WTC11 (cell line): ENCODE data around the gene GSK3B. TPM values are rescaled to one million over a fixed set of nuclear protein-coding genes. Genes with fewer than 3 reads are reported as not detected.

Source experiments
- ATAC-seq: fragments of 200-7000 bp; cut with Tn5 transposase; 2 replicates; pipeline ENCODE4 v1.10.0; 2021; ENCODE audit warnings: mild to moderate bottlenecking, moderate library complexity
- CTCF ChIA-PET: fragments of 300-600 bp; sonication (Branson Sonifier 250); formaldehyde crosslinking; loops from one replicate; lab custom pipeline; 2021; ENCODE audit warnings: antibody characterized with exemption; lab: Charles Lee
- POLR2A ChIA-PET: fragments of 350-600 bp; sonication (Branson Sonifier 250); formaldehyde crosslinking; loops from one replicate; lab custom pipeline; 2021; ENCODE audit warnings: antibody characterized with exemption; lab: Charles Lee
- DNase-seq: peaks from one replicate; pipeline ENCODE4 v3.0.0; 2021; ENCODE audit warnings: low spot score
- H3K27ac Mint-ChIP-seq: 2 replicates; pipeline ENCODE4 v1.8.0; 2021; ENCODE audit warnings: mixed read lengths
- H3K27me3 Mint-ChIP-seq: 2 replicates; pipeline ENCODE4 v1.8.0; 2021; ENCODE audit warnings: low read depth, mild to moderate bottlenecking, moderate library complexity, mixed read lengths
- H3K36me3 Mint-ChIP-seq: 2 replicates; pipeline ENCODE4 v1.8.0; 2021; ENCODE audit warnings: mixed read lengths
- H3K4me1 Mint-ChIP-seq: 2 replicates; pipeline ENCODE4 v1.8.0; 2022; ENCODE audit warnings: mixed read lengths
- H3K4me3 Mint-ChIP-seq: 2 replicates; pipeline ENCODE4 v1.8.0; 2021; ENCODE audit warnings: mild to moderate bottlenecking, moderate library complexity, mixed read lengths
- H3K9me3 Mint-ChIP-seq: 2 replicates; pipeline ENCODE4 v1.8.0; 2021; ENCODE audit warnings: mixed read lengths
- ATF1 ChIP-seq: sonication (generic); formaldehyde crosslinking; IDR thresholded peaks from 2 replicates; pipeline ENCODE4 v1.8.1; 2023; ENCODE audit warnings: mild to moderate bottlenecking, moderate library complexity, missing genetic modification reagents
- ELF4 ChIP-seq: sonication (generic); formaldehyde crosslinking; IDR thresholded peaks from 2 replicates; pipeline ENCODE4 v1.8.1; 2022; ENCODE audit warnings: low read depth, mild to moderate bottlenecking, moderate library complexity, missing genetic modification reagents
- FOXP1 ChIP-seq: sonication (generic); formaldehyde crosslinking; IDR thresholded peaks from 2 replicates; pipeline ENCODE4 v1.8.0; 2022; ENCODE audit warnings: missing genetic modification reagents, mild to moderate bottlenecking, moderate library complexity, borderline replicate concordance
- GRHL2 ChIP-seq: fragments of 250-450 bp; sonication (Bioruptor Pico); IDR thresholded peaks from 2 replicates; pipeline ENCODE4 v1.8.0; 2022; ENCODE audit warnings: mild to moderate bottlenecking, moderate library complexity; ENCODE audit not compliant: insufficient replicate concordance, severe bottlenecking
- HMGA2 ChIP-seq: fragments of 250-450 bp; sonication (Bioruptor Pico); IDR thresholded peaks from 2 replicates; pipeline ENCODE4 v1.4.0; 2021; ENCODE audit warnings: mild to moderate bottlenecking, moderate library complexity
- KAT7 ChIP-seq: sonication (generic); formaldehyde crosslinking; IDR thresholded peaks from 2 replicates; pipeline ENCODE4 v1.8.1; 2023; ENCODE audit warnings: missing genetic modification reagents, mild to moderate bottlenecking, borderline replicate concordance
- MYBL2 ChIP-seq: sonication (generic); formaldehyde crosslinking; IDR thresholded peaks from 2 replicates; pipeline ENCODE4 v1.8.1; 2023; ENCODE audit warnings: mild to moderate bottlenecking, moderate library complexity, missing genetic modification reagents
- NFE2L1 ChIP-seq: sonication (generic); formaldehyde crosslinking; IDR thresholded peaks from 2 replicates; pipeline ENCODE4 v1.8.1; 2023; ENCODE audit warnings: missing genetic modification reagents
- SMAD4 ChIP-seq: sonication (generic); formaldehyde crosslinking; IDR thresholded peaks from 2 replicates; pipeline ENCODE4 v1.8.0; 2022; ENCODE audit warnings: mild to moderate bottlenecking, missing genetic modification reagents
- SP1 ChIP-seq: sonication (generic); formaldehyde crosslinking; conservative IDR thresholded peaks from 2 replicates; pipeline ENCODE4 v1.8.1; 2022; ENCODE audit warnings: missing genetic modification reagents
- ZBTB21 ChIP-seq: sonication (generic); formaldehyde crosslinking; IDR thresholded peaks from 2 replicates; pipeline ENCODE4 v1.8.1; 2023; ENCODE audit warnings: mild to moderate bottlenecking, missing genetic modification reagents, borderline replicate concordance
- ZNF219 ChIP-seq: sonication (generic); formaldehyde crosslinking; IDR thresholded peaks from 2 replicates; pipeline ENCODE4 v1.8.0; 2023; ENCODE audit warnings: missing genetic modification reagents, mild to moderate bottlenecking, borderline replicate concordance
- ZNF232 ChIP-seq: sonication (generic); formaldehyde crosslinking; IDR thresholded peaks from 2 replicates; pipeline ENCODE4 v1.8.0; 2022; ENCODE audit warnings: mild to moderate bottlenecking, missing genetic modification reagents
- total RNA-seq: library from RNA; stranded (reverse); gene quantifications from 3 replicates; pipeline ENCODE4 v1.2.3, GENCODE V29; 2021
- TF ChIP-seq, protein P1 (sequence below): fragments of 250-450 bp; sonication (Bioruptor Pico); IDR thresholded peaks from 2 replicates; pipeline ENCODE4 v1.9.0; 2021; ENCODE audit warnings: mild to moderate bottlenecking, borderline replicate concordance
- TF ChIP-seq, protein P2 (sequence below): sonication (generic); formaldehyde crosslinking; IDR thresholded peaks from 2 replicates; pipeline ENCODE4 v1.8.0; 2022; ENCODE audit warnings: mild to moderate bottlenecking, missing genetic modification reagents
- TF ChIP-seq, protein P3 (sequence below): sonication (generic); formaldehyde crosslinking; IDR thresholded peaks from 2 replicates; pipeline ENCODE4 v1.8.0; 2022; ENCODE audit warnings: mild to moderate bottlenecking, missing genetic modification reagents
- TF ChIP-seq, protein P4 (sequence below): sonication (generic); formaldehyde crosslinking; IDR thresholded peaks from 2 replicates; pipeline ENCODE4 v1.8.1; 2022; ENCODE audit warnings: low read depth, missing genetic modification reagents, borderline replicate concordance
- TF ChIP-seq, protein P5 (sequence below): sonication (generic); formaldehyde crosslinking; IDR thresholded peaks from 2 replicates; pipeline ENCODE4 v1.8.1; 2023; ENCODE audit warnings: mild to moderate bottlenecking, missing genetic modification reagents
- TF ChIP-seq, protein P6 (sequence below): sonication (generic); formaldehyde crosslinking; conservative IDR thresholded peaks from 2 replicates; pipeline ENCODE4 v1.8.1; 2022; ENCODE audit warnings: mild to moderate bottlenecking, missing genetic modification reagents
- TF ChIP-seq, protein P7 (sequence below): fragments of 250-450 bp; sonication (Bioruptor Pico); IDR thresholded peaks from 2 replicates; pipeline ENCODE4 v1.9.0; 2021; ENCODE audit warnings: mild to moderate bottlenecking
- TF ChIP-seq, protein P8 (sequence below): fragments of 250-450 bp; sonication (Bioruptor Pico); IDR thresholded peaks from 2 replicates; pipeline ENCODE4 v1.9.0; 2021; ENCODE audit warnings: mild to moderate bottlenecking

Gene GSK3B
- total RNA-seq, 1 experiment from 2014 or later: 48.9 TPM

DNA sequence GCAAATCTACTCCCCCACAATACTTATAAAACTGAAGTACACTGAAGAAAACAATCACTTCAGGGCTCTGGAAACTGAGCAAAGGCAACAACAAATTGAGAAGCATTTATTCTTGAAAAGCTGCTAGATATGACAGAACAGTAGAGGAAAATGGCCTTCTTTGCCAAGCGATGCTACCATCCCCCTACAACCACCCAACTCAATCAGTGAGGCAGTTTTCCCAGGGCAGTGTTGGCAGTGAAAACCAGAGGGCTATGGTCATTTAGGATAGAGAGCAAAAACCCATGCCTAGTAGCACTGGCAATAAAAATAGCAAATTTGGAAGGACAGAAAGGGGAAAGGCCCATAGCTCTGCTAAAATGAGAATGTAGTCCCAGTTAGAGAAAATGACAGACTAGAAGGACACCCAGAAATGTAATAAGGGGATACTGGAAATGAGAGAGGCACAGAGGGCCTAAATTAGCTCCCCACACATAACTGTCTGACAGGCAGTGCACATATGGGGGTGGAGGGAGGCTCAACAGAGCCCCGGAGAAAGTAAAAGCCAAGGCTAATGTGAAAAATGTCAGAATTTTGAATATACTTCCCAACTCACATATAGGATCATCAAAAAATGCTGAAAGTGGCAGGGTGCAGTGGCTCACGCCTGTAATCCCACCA, 143.5 kb downstream of the GSK3B start:
- no peaks in the 10 kb centered on the region for H3K36me3 Mint-ChIP-seq
- DNase-seq: no peak
- CTCF ChIA-PET: no interaction called here
- H3K9me3 Mint-ChIP-seq: no peaks in the 10 kb centered on the region
- no peak overlapping the region for H3K4me3 Mint-ChIP-seq
- H3K27me3 Mint-ChIP-seq: no peaks in the 10 kb centered on the region
- H3K4me1 Mint-ChIP-seq: peaks cover 12% of the 10 kb centered on the region
- ATAC-seq: peak; percentile 28; the same call in 1 of the 2 replicates
- H3K27ac Mint-ChIP-seq: peak overlapping the region; percentile 67
- TF ChIP-seq ELF4 (no peak), KAT7 (CRISPR knock-in tag) (no peak), ATF1 (CRISPR knock-in tag) (no peak), ZNF219 (CRISPR knock-in tag) (no peak), SMAD4 (no peak), NFE2L1 (CRISPR knock-in tag) (no peak)
- TF ChIP-seq, protein P1, sequence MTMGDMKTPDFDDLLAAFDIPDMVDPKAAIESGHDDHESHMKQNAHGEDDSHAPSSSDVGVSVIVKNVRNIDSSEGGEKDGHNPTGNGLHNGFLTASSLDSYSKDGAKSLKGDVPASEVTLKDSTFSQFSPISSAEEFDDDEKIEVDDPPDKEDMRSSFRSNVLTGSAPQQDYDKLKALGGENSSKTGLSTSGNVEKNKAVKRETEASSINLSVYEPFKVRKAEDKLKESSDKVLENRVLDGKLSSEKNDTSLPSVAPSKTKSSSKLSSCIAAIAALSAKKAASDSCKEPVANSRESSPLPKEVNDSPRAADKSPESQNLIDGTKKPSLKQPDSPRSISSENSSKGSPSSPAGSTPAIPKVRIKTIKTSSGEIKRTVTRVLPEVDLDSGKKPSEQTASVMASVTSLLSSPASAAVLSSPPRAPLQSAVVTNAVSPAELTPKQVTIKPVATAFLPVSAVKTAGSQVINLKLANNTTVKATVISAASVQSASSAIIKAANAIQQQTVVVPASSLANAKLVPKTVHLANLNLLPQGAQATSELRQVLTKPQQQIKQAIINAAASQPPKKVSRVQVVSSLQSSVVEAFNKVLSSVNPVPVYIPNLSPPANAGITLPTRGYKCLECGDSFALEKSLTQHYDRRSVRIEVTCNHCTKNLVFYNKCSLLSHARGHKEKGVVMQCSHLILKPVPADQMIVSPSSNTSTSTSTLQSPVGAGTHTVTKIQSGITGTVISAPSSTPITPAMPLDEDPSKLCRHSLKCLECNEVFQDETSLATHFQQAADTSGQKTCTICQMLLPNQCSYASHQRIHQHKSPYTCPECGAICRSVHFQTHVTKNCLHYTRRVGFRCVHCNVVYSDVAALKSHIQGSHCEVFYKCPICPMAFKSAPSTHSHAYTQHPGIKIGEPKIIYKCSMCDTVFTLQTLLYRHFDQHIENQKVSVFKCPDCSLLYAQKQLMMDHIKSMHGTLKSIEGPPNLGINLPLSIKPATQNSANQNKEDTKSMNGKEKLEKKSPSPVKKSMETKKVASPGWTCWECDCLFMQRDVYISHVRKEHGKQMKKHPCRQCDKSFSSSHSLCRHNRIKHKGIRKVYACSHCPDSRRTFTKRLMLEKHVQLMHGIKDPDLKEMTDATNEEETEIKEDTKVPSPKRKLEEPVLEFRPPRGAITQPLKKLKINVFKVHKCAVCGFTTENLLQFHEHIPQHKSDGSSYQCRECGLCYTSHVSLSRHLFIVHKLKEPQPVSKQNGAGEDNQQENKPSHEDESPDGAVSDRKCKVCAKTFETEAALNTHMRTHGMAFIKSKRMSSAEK (CRISPR knock-in tag): no peak
- TF ChIP-seq, protein P2, sequence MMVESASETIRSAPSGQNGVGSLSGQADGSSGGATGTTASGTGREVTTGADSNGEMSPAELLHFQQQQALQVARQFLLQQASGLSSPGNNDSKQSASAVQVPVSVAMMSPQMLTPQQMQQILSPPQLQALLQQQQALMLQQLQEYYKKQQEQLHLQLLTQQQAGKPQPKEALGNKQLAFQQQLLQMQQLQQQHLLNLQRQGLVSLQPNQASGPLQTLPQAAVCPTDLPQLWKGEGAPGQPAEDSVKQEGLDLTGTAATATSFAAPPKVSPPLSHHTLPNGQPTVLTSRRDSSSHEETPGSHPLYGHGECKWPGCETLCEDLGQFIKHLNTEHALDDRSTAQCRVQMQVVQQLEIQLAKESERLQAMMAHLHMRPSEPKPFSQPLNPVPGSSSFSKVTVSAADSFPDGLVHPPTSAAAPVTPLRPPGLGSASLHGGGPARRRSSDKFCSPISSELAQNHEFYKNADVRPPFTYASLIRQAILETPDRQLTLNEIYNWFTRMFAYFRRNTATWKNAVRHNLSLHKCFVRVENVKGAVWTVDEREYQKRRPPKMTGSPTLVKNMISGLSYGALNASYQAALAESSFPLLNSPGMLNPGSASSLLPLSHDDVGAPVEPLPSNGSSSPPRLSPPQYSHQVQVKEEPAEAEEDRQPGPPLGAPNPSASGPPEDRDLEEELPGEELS (CRISPR knock-in tag): no peak
- TF ChIP-seq, protein P3, sequence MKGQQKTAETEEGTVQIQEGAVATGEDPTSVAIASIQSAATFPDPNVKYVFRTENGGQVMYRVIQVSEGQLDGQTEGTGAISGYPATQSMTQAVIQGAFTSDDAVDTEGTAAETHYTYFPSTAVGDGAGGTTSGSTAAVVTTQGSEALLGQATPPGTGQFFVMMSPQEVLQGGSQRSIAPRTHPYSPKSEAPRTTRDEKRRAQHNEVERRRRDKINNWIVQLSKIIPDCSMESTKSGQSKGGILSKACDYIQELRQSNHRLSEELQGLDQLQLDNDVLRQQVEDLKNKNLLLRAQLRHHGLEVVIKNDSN (CRISPR knock-in tag): no peak
- POLR2A ChIA-PET: no interaction called here

DNA sequence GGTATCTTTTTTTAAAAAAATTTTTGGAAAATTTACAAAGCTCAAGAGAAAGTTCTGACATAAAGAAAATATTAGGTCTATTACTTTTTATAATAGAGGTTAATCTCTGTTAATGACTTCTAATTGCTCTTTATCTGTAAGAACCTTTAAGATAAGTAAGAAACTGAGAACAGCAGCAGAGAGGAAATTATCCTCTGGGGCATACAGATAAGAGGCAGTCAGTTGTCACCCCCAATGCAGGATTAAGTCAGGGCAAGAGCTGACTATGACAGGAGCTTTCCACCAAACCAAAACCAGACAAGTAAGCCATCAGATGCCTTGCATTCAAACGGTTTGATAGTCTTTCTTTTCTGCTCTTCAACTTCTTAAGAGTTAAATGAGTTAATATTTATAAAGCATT, 149.0 kb downstream of the GSK3B start:
- Mint-ChIP-seq H3K27ac (no peak overlapping the region), H3K4me1 (peaks cover 5% of the 10 kb centered on the region), H3K36me3 (no peaks in the 10 kb centered on the region; the same call in 1 of the 2 replicates), H3K4me3 (no peak overlapping the region), H3K9me3 (no peaks in the 10 kb centered on the region), H3K27me3 (no peaks in the 10 kb centered on the region)
- ChIA-PET CTCF (no interaction called here), POLR2A (no interaction called here)
- DNase-seq (no peak), ATAC-seq (no peak)
- TF ChIP-seq ZBTB21: no peak
- TF ChIP-seq ZNF232 (CRISPR knock-in tag): no peak
- TF ChIP-seq, protein P4, sequence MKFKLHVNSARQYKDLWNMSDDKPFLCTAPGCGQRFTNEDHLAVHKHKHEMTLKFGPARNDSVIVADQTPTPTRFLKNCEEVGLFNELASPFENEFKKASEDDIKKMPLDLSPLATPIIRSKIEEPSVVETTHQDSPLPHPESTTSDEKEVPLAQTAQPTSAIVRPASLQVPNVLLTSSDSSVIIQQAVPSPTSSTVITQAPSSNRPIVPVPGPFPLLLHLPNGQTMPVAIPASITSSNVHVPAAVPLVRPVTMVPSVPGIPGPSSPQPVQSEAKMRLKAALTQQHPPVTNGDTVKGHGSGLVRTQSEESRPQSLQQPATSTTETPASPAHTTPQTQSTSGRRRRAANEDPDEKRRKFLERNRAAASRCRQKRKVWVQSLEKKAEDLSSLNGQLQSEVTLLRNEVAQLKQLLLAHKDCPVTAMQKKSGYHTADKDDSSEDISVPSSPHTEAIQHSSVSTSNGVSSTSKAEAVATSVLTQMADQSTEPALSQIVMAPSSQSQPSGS (CRISPR knock-in tag): no peak
- no peak for TF ChIP-seq MYBL2
- no peak for TF ChIP-seq SMAD4
- TF ChIP-seq FOXP1 (CRISPR knock-in tag): no peak
- TF ChIP-seq, protein P5, sequence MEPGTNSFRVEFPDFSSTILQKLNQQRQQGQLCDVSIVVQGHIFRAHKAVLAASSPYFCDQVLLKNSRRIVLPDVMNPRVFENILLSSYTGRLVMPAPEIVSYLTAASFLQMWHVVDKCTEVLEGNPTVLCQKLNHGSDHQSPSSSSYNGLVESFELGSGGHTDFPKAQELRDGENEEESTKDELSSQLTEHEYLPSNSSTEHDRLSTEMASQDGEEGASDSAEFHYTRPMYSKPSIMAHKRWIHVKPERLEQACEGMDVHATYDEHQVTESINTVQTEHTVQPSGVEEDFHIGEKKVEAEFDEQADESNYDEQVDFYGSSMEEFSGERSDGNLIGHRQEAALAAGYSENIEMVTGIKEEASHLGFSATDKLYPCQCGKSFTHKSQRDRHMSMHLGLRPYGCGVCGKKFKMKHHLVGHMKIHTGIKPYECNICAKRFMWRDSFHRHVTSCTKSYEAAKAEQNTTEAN (CRISPR knock-in tag): no peak
- no peak for TF ChIP-seq SP1 (CRISPR knock-in tag)
- no peak for TF ChIP-seq ATF1 (CRISPR knock-in tag)
- no peak for TF ChIP-seq GRHL2 (CRISPR knock-in tag)
- TF ChIP-seq HMGA2: no peak
- TF ChIP-seq, protein P6, sequence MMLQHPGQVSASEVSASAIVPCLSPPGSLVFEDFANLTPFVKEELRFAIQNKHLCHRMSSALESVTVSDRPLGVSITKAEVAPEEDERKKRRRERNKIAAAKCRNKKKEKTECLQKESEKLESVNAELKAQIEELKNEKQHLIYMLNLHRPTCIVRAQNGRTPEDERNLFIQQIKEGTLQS (CRISPR knock-in tag): no peak
- TF ChIP-seq, protein P7, sequence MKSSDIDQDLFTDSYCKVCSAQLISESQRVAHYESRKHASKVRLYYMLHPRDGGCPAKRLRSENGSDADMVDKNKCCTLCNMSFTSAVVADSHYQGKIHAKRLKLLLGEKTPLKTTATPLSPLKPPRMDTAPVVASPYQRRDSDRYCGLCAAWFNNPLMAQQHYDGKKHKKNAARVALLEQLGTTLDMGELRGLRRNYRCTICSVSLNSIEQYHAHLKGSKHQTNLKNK (CRISPR knock-in tag): no peak
- TF ChIP-seq, protein P8, sequence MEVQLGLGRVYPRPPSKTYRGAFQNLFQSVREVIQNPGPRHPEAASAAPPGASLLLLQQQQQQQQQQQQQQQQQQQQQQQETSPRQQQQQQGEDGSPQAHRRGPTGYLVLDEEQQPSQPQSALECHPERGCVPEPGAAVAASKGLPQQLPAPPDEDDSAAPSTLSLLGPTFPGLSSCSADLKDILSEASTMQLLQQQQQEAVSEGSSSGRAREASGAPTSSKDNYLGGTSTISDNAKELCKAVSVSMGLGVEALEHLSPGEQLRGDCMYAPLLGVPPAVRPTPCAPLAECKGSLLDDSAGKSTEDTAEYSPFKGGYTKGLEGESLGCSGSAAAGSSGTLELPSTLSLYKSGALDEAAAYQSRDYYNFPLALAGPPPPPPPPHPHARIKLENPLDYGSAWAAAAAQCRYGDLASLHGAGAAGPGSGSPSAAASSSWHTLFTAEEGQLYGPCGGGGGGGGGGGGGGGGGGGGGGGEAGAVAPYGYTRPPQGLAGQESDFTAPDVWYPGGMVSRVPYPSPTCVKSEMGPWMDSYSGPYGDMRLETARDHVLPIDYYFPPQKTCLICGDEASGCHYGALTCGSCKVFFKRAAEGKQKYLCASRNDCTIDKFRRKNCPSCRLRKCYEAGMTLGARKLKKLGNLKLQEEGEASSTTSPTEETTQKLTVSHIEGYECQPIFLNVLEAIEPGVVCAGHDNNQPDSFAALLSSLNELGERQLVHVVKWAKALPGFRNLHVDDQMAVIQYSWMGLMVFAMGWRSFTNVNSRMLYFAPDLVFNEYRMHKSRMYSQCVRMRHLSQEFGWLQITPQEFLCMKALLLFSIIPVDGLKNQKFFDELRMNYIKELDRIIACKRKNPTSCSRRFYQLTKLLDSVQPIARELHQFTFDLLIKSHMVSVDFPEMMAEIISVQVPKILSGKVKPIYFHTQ (CRISPR knock-in tag): no peak
